CD4-positive, alpha-beta T cell (primary cell): ENCODE results near the gene FZD8. TPM values are rescaled to one million over a fixed set of nuclear protein-coding genes. Genes with fewer than 3 reads are reported as not detected.

Source experiments
- ATAC-seq: fragments of 200-7000 bp; cut with Tn5 transposase; one replicate; pipeline ENCODE4 v1.10.0; 2022; ENCODE audit warnings: mild to moderate bottlenecking; ENCODE audit not compliant: poor library complexity
- CTCF ChIA-PET: fragments of 350-600 bp; sonication (Branson Sonifier 250); formaldehyde crosslinking; loops from one replicate; lab custom pipeline; 2021; ENCODE audit warnings: antibody characterized with exemption, inconsistent platforms; lab: Charles Lee
- POLR2A ChIA-PET: fragments of 350-600 bp; sonication (Branson Sonifier 250); formaldehyde crosslinking; loops from one replicate; lab custom pipeline; 2021; ENCODE audit warnings: antibody characterized with exemption, inconsistent platforms; lab: Charles Lee
- DNase-seq, 14 experiments: peaks; one replicate each; pipeline ENCODE4 v3.0.0-alpha.2; 2013 to 2020; ENCODE audit warnings: mixed read lengths in 2 of 14
- H3K27ac ChIP-seq, 2 donors: one replicate each; pipeline versions ENCODE4 v1.5.1 to v1.7.0; 2013; ENCODE audit warnings: low read length in 2 of 2, low read depth in 1 of 2, mild to moderate bottlenecking in 1 of 2
- H3K27me3 ChIP-seq, 2 experiments: 1 replicate in 1 of 2; 2 replicates in 1 of 2; pipeline versions ENCODE4 v1.6.1 to v1.7.0; 2013; ENCODE audit warnings: low read length in 2 of 2, control low read depth in 1 of 2, mild to moderate bottlenecking in 1 of 2, moderate library complexity in 1 of 2; ENCODE audit not compliant: insufficient read depth in 2 of 2, control insufficient read depth in 1 of 2
- H3K36me3 ChIP-seq: one replicate; pipeline ENCODE4 v1.6.1; 2013; ENCODE audit warnings: low read length, control low read depth; ENCODE audit not compliant: insufficient read depth
- H3K4me1 ChIP-seq: one replicate; pipeline ENCODE4 v1.6.1; 2013; ENCODE audit warnings: low read length, control low read depth; ENCODE audit not compliant: insufficient read depth
- H3K4me3 ChIP-seq: one replicate; pipeline ENCODE4 v1.5.1; 2013; ENCODE audit warnings: mild to moderate bottlenecking, low read length, moderate library complexity
- H3K9me3 ChIP-seq, 2 experiments: 1 replicate in 1 of 2; 2 replicates in 1 of 2; pipeline versions ENCODE4 v1.6.1 to v1.7.0; 2013; ENCODE audit warnings: low read length in 2 of 2, mild to moderate bottlenecking in 2 of 2, control low read depth in 1 of 2, moderate library complexity in 1 of 2; ENCODE audit not compliant: control insufficient read depth in 1 of 2, insufficient read depth in 1 of 2
- H3K27ac Mint-ChIP-seq: one replicate; pipeline ENCODE4 v1.8.0; 2020; ENCODE audit warnings: mixed read lengths
- H3K27me3 Mint-ChIP-seq: one replicate; pipeline ENCODE4 v1.8.0; 2021; ENCODE audit warnings: mixed read lengths
- H3K36me3 Mint-ChIP-seq: one replicate; pipeline ENCODE4 v1.8.0; 2021; ENCODE audit warnings: low read depth, mixed read lengths
- H3K4me1 Mint-ChIP-seq: one replicate; pipeline ENCODE4 v1.8.0; 2021; ENCODE audit warnings: low read depth, mixed read lengths
- H3K4me3 Mint-ChIP-seq: one replicate; pipeline ENCODE4 v1.8.0; 2020; ENCODE audit warnings: mild to moderate bottlenecking, mixed read lengths
- H3K9me3 Mint-ChIP-seq: one replicate; pipeline ENCODE4 v1.8.0; 2020; ENCODE audit warnings: mixed read lengths
- CTCF ChIP-seq: fragments of 200-600 bp; IDR thresholded peaks from one replicate; pipeline ENCODE4 v1.8.0; 2022; ENCODE audit warnings: antibody characterized with exemption, mild to moderate bottlenecking
- intact Hi-C, 2 experiments: fragments of 100-400 bp; cut with DNase I in 1 of 2; cut with micrococcal nuclease in 1 of 2; formaldehyde crosslinking; loops; one replicate each; pipeline versions ENCODE4 v1.15.1 to v1.9.0; 2023 to 2025; cut with DNase I, micrococcal nuclease
- total RNA-seq, 174 experiments: library from RNA in 2 of 174; stranded (reverse) in 2 of 174; gene quantifications; one replicate each; pipeline ENCODE4 v1.2.3 and lab custom pipeline; 2021 to 2026

Gene FZD8
- total RNA-seq, 2 experiments from 2014 or later, result 2.1 to 2.2 TPM

GRCh38 chr10:35608328-35608672, 33.8 kb downstream of the FZD8 start:
- peaks cover 0 to 23% of the 10 kb centered on the region in 2 experiments for H3K9me3 ChIP-seq
- peaks cover 2% of the 10 kb centered on the region for H3K9me3 Mint-ChIP-seq
- no peak overlapping the region for H3K4me3 ChIP-seq
- no peak overlapping the region for H3K27ac Mint-ChIP-seq
- intact Hi-C loops, result loop anchor here in 1 of 2 experiments (2.0 kb wide), 1 partner anchor 21 kb away; no protein-coding TSS in a partner anchor
- H3K4me1 Mint-ChIP-seq, result peaks cover 6% of the 10 kb centered on the region
- POLR2A ChIA-PET, result no interaction called here
- no peak overlapping the region for H3K27ac ChIP-seq
- TF ChIP-seq CTCF, result no peak
- H3K36me3 ChIP-seq, result no peaks in the 10 kb centered on the region
- peaks cover 65% of the 10 kb centered on the region for H3K27me3 Mint-ChIP-seq
- peaks cover 10% of the 10 kb centered on the region for H3K4me1 ChIP-seq
- peaks cover 30 to 52% of the 10 kb centered on the region in 2 experiments for H3K27me3 ChIP-seq
- ATAC-seq, result no peak
- H3K4me3 Mint-ChIP-seq, result no peak overlapping the region
- DNase-seq, result no peak
- H3K36me3 Mint-ChIP-seq, result no peaks in the 10 kb centered on the region
- CTCF ChIA-PET, result no interaction called here

GRCh38 chr10:35607475-35608327, 34.4 kb downstream of the FZD8 start:
- Mint-ChIP-seq H3K9me3 (peaks cover 2% of the 10 kb centered on the region), H3K4me3 (peak overlapping the region; percentile 75), H3K4me1 (peaks cover 6% of the 10 kb centered on the region), H3K36me3 (no peaks in the 10 kb centered on the region), H3K27me3 (peaks cover 68% of the 10 kb centered on the region), H3K27ac (no peak overlapping the region)
- DNase-seq (no peak), ATAC-seq (no peak)
- POLR2A ChIA-PET, result no interaction called here
- intact Hi-C loops, result loop anchor here in 1 of 2 experiments (2.0 kb wide), 1 partner anchor 21 kb away; no protein-coding TSS in a partner anchor
- Histone ChIP-seq H3K4me3 (peak overlapping the region; percentile 37), H3K27me3 (peaks cover 30 to 52% of the 10 kb centered on the region in 2 experiments), H3K36me3 (no peaks in the 10 kb centered on the region), H3K4me1 (peaks cover 10% of the 10 kb centered on the region), H3K27ac (no peak overlapping the region), H3K9me3 (peaks cover 0 to 23% of the 10 kb centered on the region in 2 experiments)
- TF ChIP-seq CTCF, result no peak
- CTCF ChIA-PET, result no interaction called here

GRCh38 chr10:35606430-35606829, 35.7 kb downstream of the FZD8 start:
- H3K4me1 Mint-ChIP-seq, result peaks cover 6% of the 10 kb centered on the region
- H3K27me3 Mint-ChIP-seq, result peaks cover 58% of the 10 kb centered on the region
- H3K9me3 ChIP-seq, result peaks cover 0 to 27% of the 10 kb centered on the region in 2 experiments
- H3K36me3 Mint-ChIP-seq, result no peaks in the 10 kb centered on the region
- peaks cover 33 to 47% of the 10 kb centered on the region in 2 experiments for H3K27me3 ChIP-seq
- H3K9me3 Mint-ChIP-seq, result peaks cover 2% of the 10 kb centered on the region
- H3K36me3 ChIP-seq, result no peaks in the 10 kb centered on the region
- H3K4me3 Mint-ChIP-seq, result no peak overlapping the region
- intact Hi-C loops, result no loop called here
- TF ChIP-seq CTCF, result no peak
- peaks cover 10% of the 10 kb centered on the region for H3K4me1 ChIP-seq
- ATAC-seq (no peak), DNase-seq (no peak)
- no peak overlapping the region for H3K27ac ChIP-seq
- no peak overlapping the region for H3K27ac Mint-ChIP-seq
- ChIA-PET POLR2A (no interaction called here), CTCF (no interaction called here)
- no peak overlapping the region for H3K4me3 ChIP-seq
